ENCODE measurements around the gene FAM25C.
"Not testable (repeated sequence)": the region's sequence is repeated elsewhere in the genome, so short reads cannot be mapped to it uniquely, and the experiment has no call there.

Gene FAM25C

GRCh38 chr10:47947424-47947823, 52.2 kb downstream of the FAM25C start:
- not testable (repeated sequence) for DNase-seq
